NCI-H524 treated with DMSO at 0.1 percent for 48 hours (cell line): ENCODE results near the gene ADAM23.

Experiments
- DNase-seq: peaks from one replicate; lab custom pipeline; 2025; lab: John Stamatoyannopoulos, UW

Gene ADAM23

DNA sequence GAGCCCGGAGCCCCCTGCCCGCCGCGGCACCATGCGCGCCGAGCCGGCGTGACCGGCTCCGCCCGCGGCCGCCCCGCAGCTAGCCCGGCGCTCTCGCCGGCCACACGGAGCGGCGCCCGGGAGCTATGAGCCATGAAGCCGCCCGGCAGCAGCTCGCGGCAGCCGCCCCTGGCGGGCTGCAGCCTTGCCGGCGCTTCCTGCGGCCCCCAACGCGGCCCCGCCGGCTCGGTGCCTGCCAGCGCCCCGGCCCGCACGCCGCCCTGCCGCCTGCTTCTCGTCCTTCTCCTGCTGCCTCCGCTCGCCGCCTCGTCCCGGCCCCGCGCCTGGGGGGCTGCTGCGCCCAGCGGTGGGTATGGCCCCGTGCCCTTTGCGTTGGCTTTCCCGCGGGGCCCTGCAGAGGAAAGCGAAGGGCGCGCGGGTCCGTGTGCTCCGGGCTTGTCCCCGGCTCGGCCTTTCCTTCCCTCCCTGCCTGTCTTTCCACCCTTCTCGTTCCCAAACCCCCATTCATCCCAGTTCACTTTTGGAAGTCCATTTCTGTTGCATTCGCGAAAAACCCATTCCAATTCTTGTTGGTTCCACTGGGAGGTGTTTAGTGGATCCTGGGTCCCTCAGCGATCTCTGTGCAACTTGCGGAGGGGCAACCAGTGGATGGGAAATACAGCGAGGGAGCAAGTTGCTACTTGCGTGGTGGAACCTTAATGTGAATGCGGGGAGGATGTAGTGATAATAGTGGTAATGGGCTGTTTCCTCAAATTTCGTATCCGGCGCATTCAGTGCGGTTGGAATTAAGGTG lies 599 bp downstream of the ADAM23 start:
- DNase-seq: no peak

DNA sequence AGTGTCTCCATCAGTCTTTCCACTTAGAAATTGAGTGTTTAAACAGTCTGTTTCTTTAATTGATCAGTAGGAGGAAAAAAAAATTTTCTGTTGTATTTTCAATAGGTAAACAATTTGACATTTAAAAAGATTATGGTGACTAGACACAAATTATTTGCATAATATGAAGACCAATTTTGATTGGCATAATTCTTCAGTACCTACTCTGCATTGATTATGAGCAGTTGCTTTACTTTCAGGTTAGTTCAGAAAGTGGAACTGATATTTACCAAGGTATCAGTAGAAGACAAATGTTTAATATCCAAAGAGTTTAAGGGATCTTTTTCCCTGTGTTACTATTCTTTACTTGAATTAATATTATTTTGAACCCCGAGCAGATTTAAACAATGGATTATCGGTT lies 2.6 kb downstream of the ADAM23 start:
- no peak for DNase-seq

DNA sequence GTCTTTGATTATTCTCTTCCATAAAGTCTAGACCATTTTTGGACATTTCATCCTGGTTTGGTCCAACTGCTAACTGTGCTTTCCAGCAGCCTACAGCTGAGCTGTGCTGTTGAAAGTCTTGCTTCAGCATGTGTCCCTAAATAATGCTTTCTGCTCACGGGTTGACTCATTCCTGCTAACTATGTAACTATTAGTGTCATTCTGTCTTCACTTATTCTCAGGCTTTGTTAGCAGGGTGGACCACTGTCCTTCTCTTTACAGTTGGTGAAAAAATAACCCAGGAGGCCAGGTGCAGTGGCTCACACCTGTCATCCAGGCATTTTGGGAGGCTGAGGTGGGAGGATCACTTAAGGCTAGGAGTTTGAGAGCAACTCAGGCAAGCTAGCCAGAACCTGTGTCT lies 8.9 kb downstream of the ADAM23 start:
- DNase-seq: no peak

DNA sequence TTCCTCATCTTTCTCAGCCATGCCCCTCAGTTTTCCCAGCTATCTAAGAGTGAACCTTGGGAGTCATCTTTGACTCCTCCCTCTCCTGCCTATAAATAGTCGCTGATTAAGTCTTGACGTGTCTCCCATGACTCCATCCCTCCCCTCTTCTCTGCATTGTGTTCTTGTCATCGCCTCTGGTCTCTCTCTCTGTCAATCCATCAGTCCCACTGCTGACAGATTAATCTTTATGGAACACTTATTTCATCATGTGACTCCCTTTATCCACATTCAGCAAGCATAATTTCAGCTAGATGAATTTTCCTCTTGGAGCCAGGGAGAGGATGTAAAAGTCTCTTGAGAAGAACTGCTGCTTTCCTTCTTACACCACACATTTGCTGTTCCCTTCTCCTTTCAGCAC lies 9.4 kb downstream of the ADAM23 start:
- DNase-seq: no peak

DNA sequence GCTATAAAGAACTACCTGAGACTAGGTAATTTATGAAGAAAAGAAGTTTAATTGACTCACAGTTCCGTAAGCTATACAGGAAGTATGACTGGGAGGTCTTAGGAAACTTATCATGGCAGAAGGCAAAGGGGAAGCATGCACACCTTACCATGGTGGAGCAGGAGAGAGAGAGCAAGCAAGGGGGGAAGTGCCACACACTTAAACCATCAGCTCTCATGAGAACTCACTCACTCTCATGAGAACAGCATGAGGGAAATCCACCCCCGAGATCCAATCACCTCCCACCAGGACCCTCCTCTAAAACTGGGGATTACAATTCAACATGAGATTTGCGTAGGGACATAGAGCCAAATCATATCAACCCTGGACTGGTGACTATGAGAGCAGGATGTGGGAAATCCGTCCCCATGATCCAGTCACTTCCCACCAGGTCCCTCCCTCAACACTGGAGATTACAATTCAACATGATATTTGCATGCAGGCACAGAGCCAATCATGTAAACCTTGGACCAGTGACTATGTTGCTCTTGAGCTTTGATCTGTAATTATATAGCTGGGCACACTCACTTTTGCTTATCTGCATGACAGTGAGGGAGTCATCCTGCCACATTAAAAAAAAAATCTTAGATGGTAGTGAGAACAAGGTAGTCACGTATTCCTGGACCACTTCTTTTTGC lies 12.9 kb downstream of the ADAM23 start:
- no peak for DNase-seq

DNA sequence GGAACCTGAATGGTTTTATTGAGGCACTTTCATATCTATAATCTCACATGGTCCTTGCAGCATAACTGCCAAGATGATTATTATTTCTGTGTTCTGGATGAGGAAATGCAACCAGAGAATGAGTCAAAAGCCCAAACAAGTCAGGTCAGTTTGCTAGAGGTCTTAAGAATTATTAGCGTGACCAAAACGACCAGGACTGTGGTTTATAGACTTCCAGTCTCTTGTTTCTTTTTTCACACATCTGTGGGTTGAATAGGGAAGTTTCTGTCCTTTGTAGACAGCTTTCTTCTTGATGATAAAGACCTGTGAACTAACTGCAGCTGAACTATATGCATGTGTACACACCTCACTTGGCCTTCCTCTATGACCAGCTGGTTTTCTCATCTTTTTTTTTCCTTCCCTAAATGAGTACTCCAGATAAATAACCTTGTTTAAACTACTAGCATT lies 13.9 kb downstream of the ADAM23 start:
- DNase-seq: no peak

DNA sequence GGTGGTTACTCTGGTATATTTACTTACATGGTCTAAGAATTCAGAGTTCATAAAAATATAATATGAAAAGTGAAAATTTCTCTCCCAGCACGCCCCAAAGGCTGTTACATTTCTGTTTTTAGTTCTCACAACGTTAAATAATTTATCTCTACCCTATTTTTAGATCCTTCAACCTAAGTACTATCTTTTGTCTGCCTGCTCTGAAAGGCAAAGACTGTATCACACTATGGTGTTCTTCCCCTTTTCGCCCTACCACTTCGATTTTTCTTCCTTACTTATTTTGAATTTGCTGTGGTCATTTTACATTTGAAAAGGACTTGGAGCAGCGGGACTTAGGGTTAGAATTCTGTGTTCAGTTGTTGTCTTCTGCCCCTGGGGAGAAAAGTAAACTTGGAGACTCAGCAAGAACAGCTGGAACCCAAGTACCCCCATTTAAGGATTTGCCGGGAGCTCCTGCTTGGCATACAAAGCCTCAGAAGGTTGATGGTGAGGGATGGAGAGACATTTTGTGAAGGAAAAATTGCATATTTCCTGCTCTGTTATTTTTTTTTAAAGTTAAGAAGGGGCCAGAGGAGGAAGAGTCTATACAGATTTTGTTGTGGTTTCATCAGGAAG lies 19.0 kb downstream of the ADAM23 start:
- no peak for DNase-seq

DNA sequence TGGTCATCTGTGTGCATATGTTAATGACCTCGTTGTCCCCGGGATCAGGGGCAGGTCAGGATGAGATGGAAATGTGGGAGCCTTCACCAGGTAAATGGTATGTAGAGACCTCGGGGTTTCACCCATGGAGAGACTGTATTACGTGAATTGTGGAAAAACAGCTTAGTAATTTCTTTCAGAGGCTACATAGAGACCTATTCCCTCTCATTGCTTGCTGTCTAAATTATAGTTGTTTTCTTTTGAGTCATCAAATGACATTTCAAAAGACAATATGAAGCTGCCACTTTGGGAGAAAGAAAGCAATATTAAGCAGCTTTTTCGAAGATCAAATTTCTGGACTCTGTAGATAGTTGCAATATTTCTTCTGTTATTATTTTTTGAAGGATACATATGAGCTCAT lies 20.4 kb downstream of the ADAM23 start:
- no peak for DNase-seq

DNA sequence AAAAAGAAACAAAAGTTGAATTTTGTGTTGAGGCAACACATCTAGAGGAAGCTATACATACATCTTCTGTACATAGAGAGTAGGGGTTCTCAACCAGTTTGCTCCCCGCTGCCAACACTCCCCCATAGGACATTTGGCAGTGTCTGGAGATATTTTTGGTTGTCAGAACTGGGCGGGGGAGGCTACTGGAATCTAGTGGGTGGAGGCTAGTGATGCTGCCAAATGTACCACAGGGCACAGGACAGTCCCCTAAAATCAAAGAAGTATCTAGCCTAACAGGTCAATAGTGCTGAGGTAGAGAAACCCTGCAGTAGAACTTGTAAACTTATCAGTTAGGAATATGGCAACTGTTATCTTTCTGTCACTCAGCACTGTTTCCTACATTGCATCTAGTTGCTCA lies 21.3 kb downstream of the ADAM23 start:
- no peak for DNase-seq

DNA sequence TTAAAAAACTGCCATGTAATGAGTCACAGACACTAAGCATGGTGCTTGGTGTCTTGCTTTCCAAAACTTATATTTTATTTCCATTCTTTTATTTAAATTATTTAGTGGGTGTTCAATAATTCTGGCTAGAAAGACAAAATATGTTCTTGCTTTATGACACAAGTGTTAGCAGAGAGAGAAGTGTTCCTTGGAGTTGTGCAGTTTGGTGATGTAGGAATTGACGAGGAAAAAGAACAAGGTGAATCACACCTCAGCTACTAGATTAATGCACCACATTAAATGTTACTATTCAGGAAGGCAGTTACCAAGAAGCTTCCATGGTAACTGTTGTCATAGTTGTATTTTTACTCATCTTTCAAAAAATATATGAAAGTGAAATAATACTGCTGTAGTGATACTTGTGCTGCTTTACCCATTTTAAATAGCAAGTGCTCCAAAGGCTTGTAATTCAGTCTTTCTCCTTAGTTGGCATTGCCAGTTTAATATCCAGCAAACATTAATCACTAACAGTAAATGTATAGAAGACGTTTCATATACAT lies 28.3 kb downstream of the ADAM23 start:
- no peak for DNase-seq

DNA sequence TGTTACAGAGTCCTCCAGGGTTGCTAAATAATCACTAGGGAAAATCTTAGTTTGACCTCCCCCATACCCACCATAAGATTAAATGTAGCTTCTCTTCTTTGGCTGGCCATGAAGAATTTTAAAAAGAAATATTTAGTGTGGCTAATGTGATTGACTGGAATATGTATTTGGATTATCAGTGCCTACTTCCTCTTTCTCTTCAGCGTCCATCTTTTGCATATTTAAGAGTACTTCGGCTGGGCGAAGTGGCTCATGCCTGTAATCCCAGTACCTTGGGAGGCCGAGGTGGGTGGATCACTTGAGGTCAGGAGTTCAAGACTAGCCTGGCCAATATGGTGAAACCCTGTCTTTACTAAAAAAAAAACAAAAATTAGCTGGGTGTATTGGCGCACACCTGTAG lies 28.8 kb downstream of the ADAM23 start:
- no peak for DNase-seq

DNA sequence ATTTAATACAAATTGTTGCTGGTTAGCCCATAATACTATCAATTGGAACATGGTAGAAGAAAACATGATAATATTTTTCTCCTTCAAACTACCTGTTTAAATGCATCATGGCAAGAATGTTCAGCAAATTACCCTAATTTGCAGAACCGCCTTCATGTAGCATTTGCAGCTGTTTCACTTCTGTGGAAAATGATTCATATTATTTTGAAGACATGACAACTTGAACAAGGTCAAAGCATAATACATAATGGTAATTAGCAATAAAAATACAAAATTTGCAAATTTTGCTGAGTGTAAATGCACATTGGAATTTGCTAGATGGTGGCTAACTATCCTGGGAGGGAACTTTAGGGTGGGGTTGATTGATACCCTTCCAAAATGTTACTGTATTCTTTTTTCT lies 30.8 kb downstream of the ADAM23 start:
- DNase-seq: no peak

DNA sequence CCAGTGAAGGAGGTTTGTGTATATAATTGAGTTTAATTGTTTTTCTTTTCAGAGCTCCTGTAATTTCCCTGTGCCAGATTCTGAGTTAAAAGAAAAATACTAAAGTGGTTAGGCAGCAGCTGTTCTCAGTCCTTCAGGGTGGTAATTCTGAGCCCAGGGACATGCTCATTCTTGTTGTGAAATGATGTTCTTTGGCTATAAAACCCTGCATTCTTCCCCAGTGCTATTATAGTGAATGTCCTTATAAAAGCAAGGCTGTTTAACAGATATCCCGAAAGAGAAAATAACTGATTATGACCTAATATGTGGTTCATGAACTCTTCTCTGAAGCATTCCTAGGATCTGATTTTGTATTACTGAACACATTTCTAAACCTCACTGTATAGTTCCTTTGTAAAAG lies 34.0 kb downstream of the ADAM23 start:
- DNase-seq: peak; percentile 69

DNA sequence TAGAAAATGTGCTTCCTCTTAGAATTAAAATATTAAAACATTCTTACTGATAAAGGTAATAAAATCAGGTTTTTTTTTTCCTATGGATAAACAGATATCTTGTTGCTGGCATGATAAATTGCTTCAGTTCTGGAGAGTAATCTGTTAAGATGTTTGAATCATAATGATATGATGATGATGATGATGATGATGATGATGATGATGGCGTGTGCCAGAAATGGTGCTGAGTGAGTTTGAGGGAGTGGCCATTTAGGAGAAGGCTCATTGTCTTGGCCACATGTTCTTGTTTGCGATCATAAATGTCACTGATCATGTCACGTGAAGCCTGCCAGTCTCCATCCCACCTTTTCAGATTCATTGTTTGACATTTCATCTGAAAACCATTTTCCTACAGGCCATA lies 35.0 kb downstream of the ADAM23 start:
- no peak for DNase-seq

DNA sequence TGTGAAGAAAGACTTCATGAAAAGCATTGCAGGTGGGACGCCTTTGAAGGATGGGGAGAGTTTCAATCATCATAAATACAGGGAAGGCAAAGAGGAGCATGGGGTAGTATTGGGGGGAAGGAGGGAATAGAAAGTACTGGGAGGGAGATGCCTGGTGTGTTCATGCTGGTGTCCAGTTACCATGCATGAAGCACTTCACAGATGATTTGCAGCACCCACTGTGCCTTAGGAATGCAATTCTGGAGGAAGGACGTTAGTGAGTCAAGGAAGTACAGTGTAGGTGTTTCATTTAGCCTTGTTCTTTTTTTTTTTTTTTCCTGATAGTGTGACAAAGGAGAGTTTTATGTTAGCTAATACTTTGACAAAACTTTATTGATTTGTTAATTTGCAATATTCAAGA lies 36.8 kb downstream of the ADAM23 start:
- no peak for DNase-seq

DNA sequence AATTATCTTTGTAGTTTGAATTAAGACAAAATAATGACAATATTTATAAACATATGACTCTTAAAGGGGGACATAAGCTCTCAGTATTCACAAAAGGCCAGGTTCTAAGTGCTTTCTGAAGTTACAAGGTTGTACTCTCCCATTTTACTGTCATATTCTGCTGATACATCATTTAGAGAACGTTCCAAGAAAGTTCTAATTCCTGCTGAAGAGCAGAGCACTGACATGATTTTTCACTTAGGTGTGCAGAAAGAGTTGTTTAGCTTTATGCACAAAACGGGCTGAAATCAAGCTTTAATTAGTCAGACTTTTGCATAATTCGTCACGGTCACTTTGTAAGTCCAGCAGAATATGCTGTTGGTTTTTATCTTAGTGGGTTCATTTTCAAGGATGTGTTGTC lies 37.3 kb downstream of the ADAM23 start:
- no peak for DNase-seq

DNA sequence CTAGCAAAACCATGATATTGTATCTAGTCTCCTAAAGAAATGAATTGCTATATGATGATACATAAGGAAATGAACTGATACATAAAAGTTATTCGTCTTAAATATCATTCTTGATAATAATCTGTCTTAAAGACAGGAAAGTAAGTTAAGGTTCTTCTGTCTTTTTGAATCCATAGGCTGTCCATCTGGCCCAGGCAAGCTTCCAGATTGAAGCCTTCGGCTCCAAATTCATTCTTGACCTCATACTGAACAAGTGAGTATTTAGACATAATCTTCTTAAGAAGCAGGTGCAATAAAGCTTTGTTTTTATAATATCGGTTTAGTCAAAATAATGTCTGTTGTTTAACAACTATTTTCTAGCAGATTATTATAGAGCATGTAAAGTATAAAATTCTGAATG lies 37.7 kb downstream of the ADAM23 start:
- DNase-seq: peak; percentile 28

DNA sequence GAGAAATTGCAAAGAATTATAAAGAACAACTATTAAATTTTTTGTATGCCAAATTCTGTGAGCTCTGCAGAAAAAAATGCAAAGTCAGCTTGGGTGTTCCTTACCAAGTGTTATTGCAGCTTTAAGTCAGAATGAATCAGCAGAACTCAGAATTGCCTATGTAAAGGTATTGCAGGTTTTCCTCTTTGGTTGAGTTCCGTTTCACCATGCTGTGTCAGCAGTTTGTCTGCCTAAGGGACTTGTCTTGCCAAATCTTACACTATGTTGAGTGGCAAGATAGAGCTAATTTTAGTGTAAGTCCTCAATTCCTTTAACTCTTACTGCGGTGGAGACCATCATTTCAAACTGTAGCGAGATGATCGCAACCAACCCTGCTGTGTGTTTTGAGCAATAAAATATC lies 38.8 kb downstream of the ADAM23 start:
- DNase-seq: no peak

DNA sequence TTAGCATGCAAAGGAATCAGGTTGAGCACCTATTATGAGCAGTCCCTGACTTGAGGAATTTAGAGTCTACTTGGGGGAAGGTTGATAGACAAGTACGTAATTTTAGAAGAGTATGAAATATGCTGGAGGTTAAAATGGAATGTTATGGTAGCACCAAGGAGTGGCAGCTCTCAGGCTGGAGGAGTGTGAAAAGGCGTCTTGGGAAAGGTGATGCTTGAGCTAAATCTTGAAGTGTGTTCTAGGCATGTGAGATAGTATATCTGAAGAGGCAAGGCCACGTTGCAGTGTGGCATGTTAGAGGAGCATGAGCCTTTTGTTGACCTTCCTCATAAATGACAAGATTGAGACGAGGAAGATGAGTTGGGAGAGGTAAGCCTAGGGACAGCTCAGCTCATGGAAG lies 39.3 kb downstream of the ADAM23 start:
- DNase-seq: no peak

DNA sequence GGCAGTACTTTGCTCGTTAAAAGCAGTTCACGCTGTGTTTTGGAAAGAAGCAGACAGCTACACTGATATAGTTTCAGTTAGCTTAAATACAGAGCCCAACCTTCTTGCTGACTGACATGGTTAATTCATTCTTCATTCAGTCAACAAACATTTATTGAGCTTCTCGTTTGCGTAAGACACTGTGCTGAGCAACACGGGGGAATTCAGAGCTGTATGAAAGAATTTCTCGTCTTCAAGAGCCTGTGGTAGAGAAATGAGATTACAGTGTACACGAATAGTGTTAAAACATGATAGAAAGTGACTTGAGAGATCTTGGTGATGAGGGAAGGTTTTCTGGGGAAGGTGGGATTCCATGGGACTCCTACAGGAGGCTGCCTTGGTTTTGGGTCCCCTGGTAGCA lies 44.7 kb downstream of the ADAM23 start:
- no peak for DNase-seq

DNA sequence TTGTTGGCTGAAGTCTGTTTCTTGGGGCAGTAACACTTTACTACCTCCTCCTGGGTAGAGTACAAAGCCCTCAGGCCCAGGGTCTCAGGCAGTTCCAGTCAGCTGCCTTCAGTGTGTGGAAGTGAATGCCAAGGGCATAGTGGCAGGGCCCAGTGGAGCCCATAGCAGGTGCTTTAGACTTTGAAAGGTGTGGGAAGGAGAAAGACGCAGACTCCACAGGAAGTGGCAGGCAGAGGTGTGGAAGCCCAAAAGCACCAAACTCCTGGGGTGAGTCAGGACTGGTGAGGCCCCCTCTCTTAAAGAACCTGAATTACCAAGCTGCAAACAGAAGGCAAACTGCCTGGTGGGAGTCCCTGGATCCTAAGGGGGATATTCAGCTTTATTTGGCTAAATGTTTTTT lies 45.3 kb downstream of the ADAM23 start:
- DNase-seq: no peak

DNA sequence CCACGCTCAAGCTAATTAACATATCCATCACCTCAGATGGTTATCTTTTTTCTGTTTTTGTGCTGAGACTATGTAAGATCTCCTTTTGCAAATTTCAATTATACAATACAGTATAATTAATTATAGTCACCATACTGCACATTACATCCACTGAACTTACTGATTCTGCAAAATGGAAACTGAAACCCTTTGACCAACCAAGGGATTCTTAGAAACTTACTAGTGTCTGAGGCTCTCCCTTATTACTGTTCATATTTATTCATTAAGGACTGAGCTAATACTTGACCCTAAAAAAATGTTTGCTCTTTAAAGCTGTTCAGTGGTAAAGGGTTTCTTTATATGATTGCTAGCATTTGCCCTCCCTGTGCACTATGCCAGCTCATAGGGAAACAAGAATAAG lies 50.7 kb downstream of the ADAM23 start:
- DNase-seq: no peak

DNA sequence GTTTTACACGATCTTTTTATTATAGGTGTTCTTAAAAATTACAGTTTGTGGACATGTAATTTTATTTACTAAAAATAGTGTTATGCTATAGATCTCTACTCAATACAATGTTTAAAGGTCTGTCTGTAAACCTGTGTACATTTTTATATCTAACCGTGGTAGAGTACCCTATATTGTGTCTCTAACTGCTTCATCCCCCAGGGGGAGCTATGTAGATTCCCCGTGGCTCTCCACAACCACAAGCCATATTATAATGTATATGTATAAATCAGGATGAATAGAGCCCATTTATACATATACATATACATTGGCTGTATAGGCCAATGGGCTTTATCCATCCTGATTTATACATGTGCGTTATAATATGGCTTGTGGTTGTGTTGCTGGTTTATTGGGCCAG lies 59.4 kb downstream of the ADAM23 start:
- no peak for DNase-seq
